Stimulated activated CD8-positive, alpha-beta memory T cell treated with anti-CD3 and anti-CD28 coated beads, Interleukin-7, amount 100 ng/mL, for 24 hours (primary cell): ENCODE measurements around the gene HYDIN.
A peak's percentile ranks its signal among the peaks of the same experiment; 100 is the strongest.
"Not testable (repeated sequence)": the region's sequence is repeated elsewhere in the genome, so short reads cannot be mapped to it uniquely, and the experiment has no call there.

Source experiments
- DNase-seq: peaks from one replicate; pipeline ENCODE4 v3.0.0-alpha.2; 2020; ENCODE audit warnings: low read depth

HYDIN gene

DNA sequence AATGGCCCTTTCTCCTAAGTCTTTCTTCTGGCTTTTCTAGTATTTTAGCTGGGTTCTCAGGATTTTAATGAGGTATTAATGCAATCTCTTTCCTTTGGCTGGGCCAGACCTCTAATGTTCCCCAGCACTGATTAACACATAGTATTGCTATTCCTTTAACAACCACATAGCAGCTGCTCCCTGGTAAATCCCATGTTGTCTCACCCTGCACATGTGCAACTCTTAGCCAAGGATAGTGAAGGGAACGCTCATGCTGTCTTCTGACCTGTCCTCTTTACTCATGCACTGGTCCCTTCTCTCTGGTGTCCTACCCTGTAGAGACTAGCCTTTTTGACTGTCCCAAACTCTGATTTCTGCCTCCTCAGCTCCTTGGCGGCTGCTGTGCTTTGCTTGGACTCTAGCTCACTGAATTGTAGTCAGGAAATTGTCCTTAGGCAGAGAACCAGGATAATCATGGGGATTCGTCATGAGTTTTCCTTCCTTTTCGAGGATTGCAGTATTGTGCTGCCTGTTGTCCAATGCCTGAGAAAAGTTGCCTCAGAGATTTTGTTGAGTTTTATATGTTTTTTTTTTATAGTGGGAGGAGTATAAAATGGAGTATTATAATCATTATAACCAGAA, 406.9 kb downstream of the HYDIN start:
- not testable (repeated sequence) for DNase-seq

DNA sequence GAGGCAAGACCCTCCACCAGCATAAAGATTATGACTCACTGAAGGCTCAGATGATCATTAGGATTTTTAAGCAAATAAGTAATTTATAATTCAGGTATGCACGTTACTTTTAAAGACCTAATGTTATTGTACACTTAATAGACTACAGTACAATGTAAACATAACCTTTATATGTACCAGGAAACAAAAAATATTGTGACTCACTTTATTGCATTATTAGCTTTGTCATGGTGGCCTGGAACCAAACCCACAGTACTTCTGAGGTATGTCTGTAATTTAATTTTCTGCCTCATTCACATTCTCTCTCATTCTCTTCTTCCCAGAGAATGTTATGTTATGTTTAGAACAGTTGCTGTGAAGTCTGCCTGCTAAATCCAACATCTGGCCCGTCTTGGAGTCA, 407.8 kb downstream of the HYDIN start:
- not testable (repeated sequence) for DNase-seq

DNA sequence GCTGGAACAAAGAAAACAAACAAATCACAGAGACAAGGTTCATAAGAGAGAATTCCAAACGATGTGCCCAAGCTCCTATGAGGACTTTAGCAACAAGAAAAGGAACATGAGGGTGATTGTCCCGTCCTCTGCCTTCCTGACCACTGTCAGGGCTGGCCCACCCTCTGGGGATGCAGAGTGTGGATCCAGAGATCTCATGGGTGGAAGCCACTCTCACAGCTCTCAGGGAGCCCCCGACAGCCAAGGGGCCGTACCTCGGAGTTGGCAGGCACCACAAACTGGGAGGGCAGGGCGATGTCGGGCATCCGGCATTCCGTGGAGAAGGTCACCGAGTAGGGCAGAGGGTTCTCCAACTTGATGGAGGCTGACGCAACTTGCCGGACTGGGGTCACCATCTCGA, 412.4 kb downstream of the HYDIN start:
- not testable (repeated sequence) for DNase-seq

DNA sequence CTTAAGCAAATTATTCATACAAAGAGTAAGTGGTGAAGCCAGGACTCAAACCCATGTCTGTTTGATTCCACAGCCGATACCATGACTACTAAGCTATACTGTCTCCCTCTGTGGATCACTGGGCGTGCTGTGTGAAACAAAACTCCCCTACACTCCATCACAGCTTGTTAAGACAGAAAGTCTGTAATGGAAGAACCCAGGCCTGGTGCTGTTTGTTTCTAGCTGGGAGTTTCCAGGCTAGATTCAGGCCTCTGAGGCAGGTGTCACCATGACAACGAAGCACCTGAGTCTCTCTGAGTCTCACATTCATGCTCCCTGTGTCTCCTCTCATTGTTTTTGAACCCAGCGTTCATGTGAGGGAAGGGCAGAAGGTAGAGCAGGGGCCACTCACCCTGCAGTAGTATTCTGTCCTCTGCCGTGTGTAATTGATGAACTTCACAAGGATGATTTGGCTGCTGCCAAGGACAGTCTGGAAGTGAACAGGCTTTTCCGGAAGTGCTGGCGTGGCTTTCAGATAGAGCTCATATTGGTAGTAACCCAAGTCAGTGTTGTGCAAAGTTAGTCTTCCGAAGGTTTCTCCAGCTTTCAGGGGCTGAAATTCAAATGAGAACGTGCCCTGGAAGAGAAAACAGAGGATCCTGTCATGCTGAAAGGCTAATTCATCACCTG, 421.0 kb downstream of the HYDIN start:
- DNase-seq, result no peak

DNA sequence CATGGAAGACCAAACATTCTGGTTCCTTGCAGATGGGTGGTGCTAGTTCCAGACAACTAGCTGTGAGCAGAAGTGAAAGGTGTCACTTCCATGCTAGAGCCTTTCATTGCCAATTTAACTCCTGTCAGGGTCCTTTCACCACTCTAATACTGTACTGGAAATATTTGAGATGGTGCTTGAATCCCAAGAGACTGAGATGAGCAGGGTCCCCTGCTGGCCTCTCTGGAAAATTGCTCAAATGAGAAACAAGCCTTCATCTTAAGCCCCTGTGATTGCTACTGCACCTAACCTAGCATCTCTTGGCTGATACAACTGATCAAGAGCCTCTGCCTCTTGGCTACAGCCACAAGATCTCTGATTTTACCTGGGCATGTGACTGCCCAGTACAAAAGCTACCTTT, 422.2 kb downstream of the HYDIN start:
- no peak for DNase-seq

DNA sequence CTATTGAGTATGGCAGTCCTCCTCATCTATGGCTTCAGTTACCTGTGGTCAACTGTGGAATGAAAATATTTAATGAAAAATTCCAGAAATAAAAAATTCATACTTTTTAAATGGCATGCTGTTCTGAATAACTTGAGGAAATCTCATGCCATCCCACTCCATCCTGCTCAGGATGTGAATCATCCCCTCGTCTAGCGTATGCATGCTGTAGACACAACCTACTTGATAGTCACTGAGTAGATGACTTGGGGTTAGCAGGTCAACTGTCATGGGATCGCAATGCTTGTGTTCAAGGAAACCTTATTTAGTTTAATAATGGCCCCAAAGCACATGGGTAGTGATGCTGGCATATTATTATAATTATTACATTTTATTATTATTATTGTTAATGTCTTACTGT, 424.7 kb downstream of the HYDIN start:
- no peak for DNase-seq

DNA sequence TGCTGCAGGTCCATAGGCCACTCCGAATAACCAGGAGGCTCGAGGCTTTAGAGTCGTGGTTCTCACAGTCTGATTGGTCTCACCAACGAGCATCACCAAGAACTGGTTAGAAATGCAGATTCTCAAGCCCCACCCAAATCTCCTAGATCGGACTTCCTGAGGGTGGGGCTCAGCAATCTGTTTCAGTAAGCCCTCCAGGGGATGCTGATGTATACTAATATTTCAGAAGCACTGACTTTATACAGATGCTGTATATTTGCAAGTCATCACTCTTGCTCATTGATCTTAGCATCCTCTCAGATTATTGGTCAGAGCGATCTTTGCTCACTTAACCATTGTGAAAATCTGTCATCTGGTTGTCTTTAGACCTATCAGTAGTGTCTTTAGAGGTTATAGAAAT, 425.1 kb downstream of the HYDIN start:
- no peak for DNase-seq

DNA sequence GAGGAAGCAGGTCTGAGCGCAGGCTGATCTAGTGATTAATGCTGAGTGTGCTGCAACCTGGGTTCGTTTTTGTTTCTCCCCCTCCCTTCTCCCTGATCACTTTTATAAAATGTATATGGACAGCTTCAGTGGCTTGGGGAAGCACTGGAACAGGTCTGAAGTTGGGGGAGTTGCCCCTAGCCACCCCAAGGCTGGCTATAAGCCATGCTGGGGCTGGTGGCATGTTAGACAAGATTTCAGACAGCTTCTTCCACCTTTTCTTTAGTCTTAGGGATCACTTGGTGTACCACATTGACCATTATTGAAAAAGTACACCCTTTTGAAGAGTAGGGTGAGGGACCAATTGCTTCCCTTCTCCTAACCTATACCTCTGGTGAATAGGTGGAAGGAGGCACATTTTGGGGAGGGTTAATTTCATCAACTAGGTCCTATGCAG, 425.8 kb downstream of the HYDIN start:
- no peak for DNase-seq

DNA sequence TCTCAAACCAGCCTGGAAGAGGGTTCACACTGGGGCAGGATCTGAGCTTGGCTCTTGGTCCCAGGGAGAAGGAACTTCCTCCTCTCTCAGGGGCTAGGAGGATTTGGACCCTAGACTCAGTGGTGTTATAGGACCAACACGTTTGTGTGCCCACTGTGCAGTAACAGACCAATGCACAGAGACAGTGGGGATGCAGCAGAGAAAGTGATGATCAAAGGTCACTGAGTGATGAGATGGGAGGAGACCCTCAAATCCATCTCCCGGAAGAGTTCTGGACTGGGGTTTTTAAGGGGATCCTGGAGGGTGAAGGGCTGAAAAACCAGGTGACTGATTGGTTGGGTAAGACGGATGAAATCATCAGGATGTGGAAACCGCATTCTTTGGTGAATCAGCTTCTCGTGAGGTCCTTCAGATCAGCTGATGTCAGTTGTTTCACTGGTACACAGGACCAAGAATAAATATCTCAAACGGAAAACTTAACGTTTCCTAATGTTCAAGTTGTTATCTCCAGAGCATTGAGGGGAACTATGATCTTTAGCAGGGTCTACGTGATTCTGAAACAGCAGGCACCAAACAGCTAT, 426.3 kb downstream of the HYDIN start:
- DNase-seq, result no peak

DNA sequence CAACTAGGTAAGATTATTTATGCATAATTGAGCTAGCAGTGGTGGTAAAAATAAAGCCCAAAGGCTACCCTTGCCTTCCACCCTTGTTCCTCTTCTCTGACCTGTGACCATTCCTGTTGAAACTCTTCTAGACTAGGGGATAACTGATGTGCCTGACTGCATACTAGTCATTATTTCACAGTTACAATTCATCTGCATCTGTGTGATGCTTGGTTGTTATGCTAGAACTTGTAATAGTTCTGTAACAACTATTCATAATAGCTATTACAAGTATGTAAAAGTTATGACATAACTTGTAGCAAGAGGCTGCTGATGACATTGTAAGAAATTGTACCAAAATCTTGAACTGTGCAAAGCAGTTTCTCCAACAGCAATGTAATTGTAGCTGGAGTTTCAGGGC, 427.2 kb downstream of the HYDIN start:
- no peak for DNase-seq

DNA sequence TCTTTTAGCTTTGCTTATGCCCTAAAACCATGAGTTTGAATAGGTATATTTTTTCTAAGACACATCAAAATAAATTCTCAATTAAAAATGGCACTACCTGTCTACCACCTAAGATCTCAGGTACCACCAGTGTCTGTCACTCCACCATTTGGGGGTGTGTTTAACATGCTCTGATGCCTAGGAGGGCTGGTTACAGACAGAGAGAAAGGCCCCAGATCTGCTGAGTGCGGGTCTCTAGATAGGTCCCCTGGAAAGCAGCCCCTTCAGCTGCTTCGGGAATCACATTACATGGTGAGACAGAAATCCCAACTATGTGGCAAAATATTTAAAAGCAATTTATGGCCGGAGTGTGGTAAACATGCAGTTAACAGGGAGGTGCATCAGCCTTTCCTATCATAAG, 428.9 kb downstream of the HYDIN start:
- DNase-seq, result no peak

DNA sequence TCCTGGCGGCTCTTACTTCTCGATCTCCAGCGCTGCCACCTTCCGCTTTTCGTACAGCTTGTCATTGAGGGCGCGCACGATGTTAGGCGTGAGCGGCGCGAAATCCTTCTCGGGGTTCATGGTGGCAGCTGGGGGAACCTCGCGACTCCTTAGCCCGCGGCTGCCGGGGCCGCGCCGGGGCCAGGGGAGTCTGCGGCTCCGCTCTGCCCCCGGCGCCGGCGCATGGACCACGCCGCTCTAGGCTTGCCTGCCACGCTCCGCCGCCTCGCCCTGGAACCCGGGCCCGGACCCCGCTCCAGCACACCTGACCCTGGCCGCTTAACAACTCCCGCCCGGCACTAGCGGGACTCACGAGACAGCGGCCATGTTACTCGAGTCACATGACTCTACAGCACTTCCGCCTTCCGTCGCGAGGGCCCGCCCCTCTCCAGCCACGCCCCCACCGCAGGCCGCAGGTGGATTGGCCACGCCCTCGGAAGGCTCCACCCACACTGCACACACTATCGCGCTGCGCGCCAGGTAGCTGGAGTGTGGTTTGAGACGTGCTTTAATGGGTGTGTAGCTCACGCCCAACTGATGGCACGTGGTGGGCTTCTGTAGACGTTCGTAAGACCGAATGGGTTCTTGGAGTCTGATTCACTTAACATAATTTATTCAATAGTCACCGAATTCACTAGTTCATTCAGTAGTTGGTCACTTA, 429.6 kb downstream of the HYDIN start, which contains the start of gene VAC14:
TSS of gene VAC14 (minus strand) at position 378 of the 700 bp plus-strand sequence. CDS start at position 120, 258 bp downstream.
- DNase-seq, result peak; percentile 93

DNA sequence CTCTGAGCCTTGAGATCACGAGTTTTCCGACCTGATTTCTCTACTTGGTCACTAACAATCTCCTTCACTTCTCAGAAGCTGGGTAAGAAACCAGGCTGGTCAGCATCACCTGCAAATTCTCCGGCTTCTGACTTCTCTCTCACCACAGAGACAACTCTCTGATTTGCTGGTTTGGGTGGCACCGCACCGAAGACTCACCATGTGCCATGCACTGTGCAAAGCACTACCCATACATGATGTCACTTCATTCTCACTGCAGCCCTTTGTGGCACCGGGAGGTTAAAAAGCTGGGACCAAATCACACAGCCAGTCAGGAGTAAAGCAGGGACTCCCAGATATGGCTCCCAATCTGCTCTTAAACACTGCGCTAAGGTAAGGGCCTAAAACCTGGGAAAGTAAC, 430.2 kb downstream of the HYDIN start:
- DNase-seq, result no peak

DNA sequence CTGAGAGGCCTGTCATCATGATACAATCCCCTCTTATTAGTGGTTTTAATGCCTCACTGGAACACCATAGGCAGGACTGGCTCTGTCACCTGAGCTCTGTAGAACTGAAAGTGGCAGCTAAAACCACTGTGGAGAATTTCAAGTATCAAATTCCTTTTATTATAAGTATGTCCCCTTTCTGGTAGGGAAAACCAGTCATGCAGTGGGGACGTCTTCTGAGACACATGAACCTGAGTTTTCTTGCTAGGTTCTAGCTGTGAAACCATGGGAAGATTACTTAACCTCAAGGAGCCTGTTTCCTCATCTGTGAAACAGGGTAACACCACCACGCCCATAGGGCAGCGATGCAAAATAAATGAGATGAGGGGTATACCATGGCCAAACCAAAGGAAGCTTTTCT, 434.2 kb downstream of the HYDIN start:
- DNase-seq, result no peak

DNA sequence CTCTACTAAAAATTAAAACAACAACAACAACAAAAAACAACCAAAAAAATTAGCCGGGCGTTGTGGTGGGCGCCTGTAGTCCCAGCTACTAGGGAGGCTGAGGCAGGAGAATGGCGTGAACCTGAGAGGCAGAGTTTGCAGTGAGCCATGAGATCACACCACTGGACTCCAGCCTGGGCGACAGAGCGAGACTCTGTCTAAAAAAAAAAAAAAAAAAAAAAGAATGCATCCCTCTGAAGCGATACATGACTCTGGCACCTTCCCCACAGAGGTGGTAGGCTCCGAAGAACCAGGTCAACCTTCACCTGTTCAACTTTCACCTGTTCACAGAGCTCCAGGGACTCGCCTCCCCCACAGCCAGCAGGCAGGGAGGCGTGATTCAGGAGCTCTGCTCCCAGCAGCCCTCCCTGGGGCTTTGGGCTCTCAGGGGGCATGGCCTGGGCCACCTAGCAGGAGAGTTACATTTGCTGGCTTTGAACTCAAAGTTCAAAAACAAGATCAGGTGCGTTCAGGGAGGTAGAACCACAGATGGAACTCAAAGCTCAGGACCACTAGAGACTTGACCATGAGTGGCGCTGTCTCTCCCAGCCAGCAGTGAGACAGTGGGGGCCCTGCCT, 435.1 kb downstream of the HYDIN start:
- no peak for DNase-seq

DNA sequence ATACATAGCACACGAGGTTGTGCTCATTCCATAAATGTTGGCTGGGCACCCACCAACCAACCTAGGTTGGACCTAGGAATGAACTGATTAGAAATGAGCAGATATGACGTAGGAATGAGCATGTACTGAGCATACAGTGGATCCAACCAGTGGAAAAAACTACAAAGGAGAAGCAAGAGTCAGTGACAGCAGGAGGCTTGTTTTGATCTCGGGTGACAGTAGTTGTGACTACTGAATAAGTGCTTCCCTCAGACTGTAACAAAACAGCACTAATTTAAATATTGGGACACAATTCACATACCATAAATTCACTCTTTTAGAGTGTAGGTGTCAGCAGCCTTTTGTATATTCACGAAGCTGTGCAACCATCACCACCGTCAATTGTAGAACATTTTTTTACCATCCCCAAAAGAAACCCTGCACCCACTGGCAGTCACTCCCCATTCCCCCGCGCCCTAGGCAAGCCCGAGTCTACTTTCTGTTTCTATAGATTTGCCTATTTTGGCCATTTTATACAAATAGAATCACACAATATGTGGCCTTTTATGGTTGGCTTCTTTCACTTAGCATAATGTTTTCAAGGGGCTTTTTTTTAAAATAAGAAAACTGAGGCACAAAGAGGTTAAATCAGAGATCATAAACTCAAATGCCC, 436.5 kb downstream of the HYDIN start:
- DNase-seq, result no peak

DNA sequence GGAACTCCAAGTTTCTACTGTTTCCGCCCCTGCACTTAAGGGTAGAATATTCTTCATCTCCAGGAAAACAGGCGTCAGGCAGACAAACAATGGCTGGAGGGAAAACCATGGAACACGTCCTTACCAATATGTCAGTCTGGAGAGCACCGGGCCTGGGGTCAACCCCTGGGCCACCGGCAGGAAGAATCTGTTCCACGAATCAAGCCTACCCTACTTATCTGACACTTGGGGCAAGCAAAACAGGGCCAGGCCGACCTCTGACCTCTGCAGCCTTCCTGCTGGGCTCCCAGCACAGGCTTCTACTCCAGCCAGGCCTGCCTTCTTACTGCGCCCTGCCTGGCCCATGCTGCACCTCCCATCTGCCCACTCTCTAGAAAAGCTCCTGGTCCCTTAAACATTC, 439.7 kb downstream of the HYDIN start:
- no peak for DNase-seq

DNA sequence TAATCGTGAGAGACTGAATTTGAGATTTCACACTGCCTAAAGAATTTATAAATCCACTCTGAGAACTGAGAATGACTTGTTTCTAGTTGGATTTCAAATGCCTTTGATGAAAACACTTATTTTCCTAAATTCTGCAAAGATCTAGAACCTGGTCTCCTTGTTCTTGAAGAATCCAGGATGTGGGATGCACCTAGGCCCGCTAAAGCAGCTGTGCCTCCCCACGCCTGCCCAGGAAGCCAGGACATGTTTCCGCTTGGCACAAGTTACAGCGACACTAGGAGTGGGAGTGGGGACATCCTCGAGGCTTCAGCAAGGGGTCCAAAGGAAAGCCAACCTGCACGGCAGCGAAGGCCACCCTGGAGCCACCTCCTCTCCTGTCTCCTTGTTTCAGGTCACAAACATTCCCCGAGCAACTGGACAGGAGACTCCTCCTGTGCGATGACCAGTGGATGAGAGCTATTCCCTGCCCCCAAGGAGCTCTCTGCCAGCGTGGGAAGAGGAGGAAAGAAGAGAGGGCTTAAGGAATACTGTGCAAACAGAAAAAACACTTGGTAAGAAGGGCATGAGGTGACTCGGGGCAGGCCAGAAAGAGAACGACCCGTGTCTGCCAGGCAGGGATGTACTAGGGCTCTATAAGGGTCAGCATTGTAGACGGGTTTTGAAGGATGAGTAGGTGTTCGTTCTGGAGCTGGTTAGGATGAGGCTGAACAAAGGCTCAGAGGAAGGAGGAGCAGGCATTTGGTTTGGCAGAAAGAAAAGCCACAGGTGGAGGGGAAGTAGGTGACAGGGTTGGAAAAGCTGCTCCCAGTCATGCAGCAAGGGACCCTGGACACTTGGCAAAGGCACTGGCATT, 440.7 kb downstream of the HYDIN start:
- DNase-seq, result no peak

DNA sequence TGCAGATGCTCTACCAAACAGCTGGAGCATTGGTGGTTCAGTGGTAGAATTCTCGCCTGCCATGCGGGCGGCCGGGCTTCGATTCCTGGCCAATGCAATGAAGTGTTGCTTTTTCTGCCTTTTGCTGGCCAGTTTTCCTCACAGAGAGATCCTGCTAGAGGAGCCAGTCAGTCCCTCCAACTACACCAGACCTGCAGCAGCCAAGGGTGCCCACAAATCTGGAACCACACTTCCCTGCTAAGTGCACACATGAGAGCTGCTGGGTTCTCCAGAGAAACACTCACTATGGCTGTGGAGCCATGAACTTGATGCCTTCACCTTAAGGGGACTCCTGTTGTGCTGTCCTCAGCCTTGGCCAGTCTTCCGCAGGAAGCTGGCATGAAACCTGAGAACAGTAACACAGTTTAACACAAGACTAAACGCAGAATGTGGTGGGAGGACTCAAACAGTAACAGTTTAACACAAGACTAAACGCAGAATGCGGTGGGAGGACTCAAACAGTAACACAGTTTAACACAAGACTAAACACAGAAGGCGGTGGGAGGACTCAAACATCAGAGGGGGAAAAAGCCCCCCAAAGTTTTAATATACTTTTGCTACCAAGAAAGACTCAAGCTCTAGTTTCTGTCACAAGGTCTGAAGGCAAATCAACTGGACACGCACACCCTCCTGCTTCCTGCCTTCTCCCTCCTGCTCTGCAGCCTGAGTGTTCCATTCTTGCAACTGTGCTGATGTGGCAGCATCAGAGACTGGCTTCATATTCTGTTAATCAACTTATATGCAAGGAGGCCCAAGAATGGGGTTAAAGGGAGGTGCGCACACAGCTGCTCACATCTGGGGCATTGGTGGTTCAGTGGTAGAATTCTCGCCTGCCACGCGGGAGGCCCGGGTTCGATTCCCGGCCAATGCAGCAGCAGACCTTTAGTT, 441.6 kb downstream of the HYDIN start:
- DNase-seq, result no peak
